ENCODE data around the gene ZNF862. TPM values are rescaled to one million over a fixed set of nuclear protein-coding genes. Genes with fewer than 3 reads are reported as not detected.

The ZNF862 gene
- total RNA-seq, 1 experiment from 2014 or later, result 9.2 TPM

DNA sequence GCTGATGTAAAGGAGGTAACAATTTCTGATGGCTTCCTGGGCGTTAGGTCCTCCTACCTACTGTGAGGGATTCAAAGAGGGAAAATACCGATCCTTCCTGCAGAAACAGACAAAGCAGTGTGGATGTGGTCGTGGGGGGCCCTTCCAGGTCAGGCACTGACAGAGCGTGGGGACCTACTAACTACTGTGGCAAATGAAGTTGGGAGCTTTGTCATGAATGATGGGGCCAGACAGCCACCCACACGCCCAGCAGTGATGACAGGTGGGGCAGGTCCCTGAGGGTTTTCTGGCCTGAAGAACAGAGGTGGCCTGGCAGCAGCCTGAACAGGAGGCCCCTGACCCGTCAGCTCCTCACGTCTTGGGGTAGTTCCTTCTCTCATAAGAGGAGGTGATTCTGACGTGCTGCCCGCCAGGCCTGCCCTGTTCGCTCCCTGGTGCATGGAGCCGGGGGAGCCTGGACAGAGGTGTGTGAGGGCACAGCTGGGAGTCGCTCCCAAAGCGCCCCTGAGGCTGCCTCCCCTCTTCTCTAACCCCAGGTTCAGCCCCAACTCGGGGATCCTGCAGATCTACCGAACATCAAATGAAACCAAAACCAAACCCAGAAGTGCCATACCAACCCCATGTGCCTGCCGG is 39.8 kb downstream of the ZNF862 start:
- no peak overlapping the region for H3K4me3 ChIP-seq (ENCODE audit: low read length)
- peaks cover 15% of the 10 kb centered on the region for H3K4me1 ChIP-seq (ENCODE audit: low read length)
- no peak overlapping the region for H2AFZ ChIP-seq (ENCODE audit: low read length)
- DNase-seq, result no peak
- H3K79me2 ChIP-seq (ENCODE audit: low read length), result no peaks in the 10 kb centered on the region
- no peaks in the 10 kb centered on the region for H3K36me3 ChIP-seq (ENCODE audit: insufficient read depth, low read length)
- no peaks in the 10 kb centered on the region for H3K9me2 ChIP-seq (replicated peaks; ENCODE audit: insufficient read depth, low read length)
- no peaks in the 10 kb centered on the region for H3K9me3 ChIP-seq (ENCODE audit: low read length)
- H3K27ac ChIP-seq (ENCODE audit: low read length), result no peak overlapping the region
- H4K20me1 ChIP-seq (ENCODE audit: insufficient read depth, low read depth, low read length), result no peaks in the 10 kb centered on the region
- H3K4me2 ChIP-seq (ENCODE audit: low read depth, low read length, poor library complexity, severe bottlenecking), result no peak overlapping the region
- H3K27me3 ChIP-seq (ENCODE audit: low read length), result no peaks in the 10 kb centered on the region
- no peak overlapping the region for H3K9ac ChIP-seq (ENCODE audit: low read length)

DNA sequence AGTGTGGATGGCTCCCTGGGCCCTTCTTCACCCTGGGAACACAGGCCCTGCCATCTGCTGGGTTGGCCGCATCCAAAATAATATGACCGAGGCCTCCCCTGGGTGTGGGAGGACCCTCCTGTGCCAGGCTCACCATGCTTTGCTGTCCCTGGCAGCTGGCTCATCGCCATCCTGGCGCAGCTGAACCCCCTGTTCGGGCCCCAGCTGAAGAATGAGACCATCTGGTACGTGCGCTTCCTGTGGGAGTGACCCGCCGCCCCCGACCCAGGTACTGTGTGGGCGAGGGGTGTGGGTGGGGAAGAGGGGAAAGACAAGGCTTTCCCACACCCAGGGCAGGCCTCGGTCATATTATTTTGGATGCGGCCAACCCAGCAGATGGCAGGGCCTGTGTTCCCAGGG is 40.3 kb downstream of the ZNF862 start:
- H3K4me3 ChIP-seq (ENCODE audit: low read length), result no peak overlapping the region
- H3K9me2 ChIP-seq (replicated peaks; ENCODE audit: insufficient read depth, low read length), result no peaks in the 10 kb centered on the region
- H3K4me2 ChIP-seq (ENCODE audit: low read depth, low read length, poor library complexity, severe bottlenecking), result no peak overlapping the region
- no peaks in the 10 kb centered on the region for H3K36me3 ChIP-seq (ENCODE audit: insufficient read depth, low read length)
- no peak overlapping the region for H2AFZ ChIP-seq (ENCODE audit: low read length)
- no peak for DNase-seq
- H3K4me1 ChIP-seq (ENCODE audit: low read length), result peaks cover 10% of the 10 kb centered on the region
- no peaks in the 10 kb centered on the region for H3K27me3 ChIP-seq (ENCODE audit: low read length)
- H4K20me1 ChIP-seq (ENCODE audit: insufficient read depth, low read depth, low read length), result no peaks in the 10 kb centered on the region
- H3K27ac ChIP-seq (ENCODE audit: low read length), result no peak overlapping the region
- H3K9me3 ChIP-seq (ENCODE audit: low read length), result no peaks in the 10 kb centered on the region
- H3K79me2 ChIP-seq (ENCODE audit: low read length), result no peaks in the 10 kb centered on the region
- H3K9ac ChIP-seq (ENCODE audit: low read length), result no peak overlapping the region

DNA sequence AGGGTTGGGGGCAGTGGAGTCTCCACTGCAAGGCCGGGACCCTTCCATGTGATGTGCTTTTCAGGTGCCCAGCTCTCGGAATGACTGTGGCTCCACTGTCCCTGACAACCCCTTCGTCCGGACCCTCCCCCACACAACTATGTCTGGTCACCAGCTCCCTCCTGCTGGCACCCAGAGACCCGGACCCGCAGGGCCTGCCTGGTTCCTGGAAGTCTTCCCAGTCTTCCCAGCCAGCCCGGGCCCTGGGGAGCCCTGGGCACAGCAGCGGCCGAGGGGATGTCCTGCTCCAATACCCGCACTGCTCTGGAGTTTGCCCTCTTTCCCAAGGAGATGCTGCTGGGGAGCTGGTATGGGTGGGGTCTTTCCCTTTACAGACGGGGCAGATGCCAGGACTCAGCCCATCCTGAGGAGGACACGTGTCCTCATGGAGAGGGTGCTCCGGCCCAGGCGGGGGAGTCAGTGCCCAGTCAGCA is 41.1 kb downstream of the ZNF862 start:
- Histone ChIP-seq H3K4me3 (ENCODE audit: low read length) (no peak overlapping the region), H4K20me1 (ENCODE audit: insufficient read depth, low read depth, low read length) (no peaks in the 10 kb centered on the region), H3K27ac (ENCODE audit: low read length) (no peak overlapping the region), H3K36me3 (ENCODE audit: insufficient read depth, low read length) (no peaks in the 10 kb centered on the region), H3K4me1 (ENCODE audit: low read length) (peaks cover 7% of the 10 kb centered on the region), H3K9me3 (ENCODE audit: low read length) (no peaks in the 10 kb centered on the region), H3K9me2 (replicated peaks; ENCODE audit: insufficient read depth, low read length) (no peaks in the 10 kb centered on the region), H2AFZ (ENCODE audit: low read length) (no peak overlapping the region), H3K27me3 (ENCODE audit: low read length) (no peaks in the 10 kb centered on the region), H3K79me2 (ENCODE audit: low read length) (no peaks in the 10 kb centered on the region), H3K4me2 (ENCODE audit: low read depth, low read length, poor library complexity, severe bottlenecking) (no peak overlapping the region), H3K9ac (ENCODE audit: low read length) (no peak overlapping the region)
- DNase-seq, result no peak

DNA sequence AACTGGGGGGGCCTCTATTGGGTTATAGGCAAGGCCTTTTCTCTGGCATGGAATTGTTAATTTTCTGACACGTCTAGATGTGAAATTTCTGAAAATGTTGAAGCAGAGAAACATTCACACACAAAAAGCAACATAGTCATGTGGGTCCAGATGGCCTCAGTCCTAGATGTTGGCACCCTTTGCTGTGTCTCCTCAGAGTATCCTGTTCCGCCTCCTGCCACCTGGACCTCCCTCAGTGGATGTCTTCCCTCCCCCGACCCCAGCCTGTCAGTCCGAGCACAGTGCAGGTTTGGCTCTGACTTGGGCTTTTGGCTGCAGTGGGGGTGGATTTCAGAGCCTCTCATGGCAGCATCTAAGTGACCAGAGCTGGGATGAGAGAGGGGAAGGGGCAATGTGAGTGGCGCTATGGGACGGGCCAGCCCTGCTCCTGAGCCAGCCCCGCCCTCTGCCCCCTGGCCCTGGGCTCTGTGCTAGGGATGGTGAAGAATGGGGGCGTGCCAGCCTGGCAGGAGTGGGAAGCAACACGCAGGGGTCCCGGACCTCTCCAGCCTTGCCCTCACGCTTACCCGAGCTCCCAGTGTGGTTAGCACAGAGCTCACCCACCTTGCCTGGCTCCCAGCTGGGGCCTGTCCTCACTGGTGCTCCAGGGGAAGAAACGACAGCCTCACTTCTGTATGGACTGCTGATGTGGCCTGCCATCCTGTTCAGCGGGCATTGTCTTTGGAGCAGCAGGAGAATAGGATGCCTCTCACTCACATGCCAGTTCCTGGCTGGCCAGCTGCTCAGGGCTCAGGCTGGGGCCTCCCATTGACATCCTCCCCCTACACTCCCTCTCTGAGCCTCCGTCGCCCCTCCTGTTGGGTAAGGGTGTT is 41.8 kb downstream of the ZNF862 start:
- no peaks in the 10 kb centered on the region; the same call in 1 of the 2 replicates for H3K4me1 ChIP-seq (ENCODE audit: low read length)
- no peak overlapping the region for H2AFZ ChIP-seq (ENCODE audit: low read length)
- H3K9ac ChIP-seq (ENCODE audit: low read length), result no peak overlapping the region
- no peaks in the 10 kb centered on the region for H3K79me2 ChIP-seq (ENCODE audit: low read length)
- no peak overlapping the region for H3K4me2 ChIP-seq (ENCODE audit: low read depth, low read length, poor library complexity, severe bottlenecking)
- no peaks in the 10 kb centered on the region for H3K36me3 ChIP-seq (ENCODE audit: insufficient read depth, low read length)
- no peaks in the 10 kb centered on the region for H4K20me1 ChIP-seq (ENCODE audit: insufficient read depth, low read depth, low read length)
- no peak overlapping the region for H3K4me3 ChIP-seq (ENCODE audit: low read length)
- H3K27me3 ChIP-seq (ENCODE audit: low read length), result no peaks in the 10 kb centered on the region
- no peaks in the 10 kb centered on the region for H3K9me3 ChIP-seq (ENCODE audit: low read length)
- no peak overlapping the region for H3K27ac ChIP-seq (ENCODE audit: low read length)
- no peaks in the 10 kb centered on the region for H3K9me2 ChIP-seq (replicated peaks; ENCODE audit: insufficient read depth, low read length)
- DNase-seq, result no peak

DNA sequence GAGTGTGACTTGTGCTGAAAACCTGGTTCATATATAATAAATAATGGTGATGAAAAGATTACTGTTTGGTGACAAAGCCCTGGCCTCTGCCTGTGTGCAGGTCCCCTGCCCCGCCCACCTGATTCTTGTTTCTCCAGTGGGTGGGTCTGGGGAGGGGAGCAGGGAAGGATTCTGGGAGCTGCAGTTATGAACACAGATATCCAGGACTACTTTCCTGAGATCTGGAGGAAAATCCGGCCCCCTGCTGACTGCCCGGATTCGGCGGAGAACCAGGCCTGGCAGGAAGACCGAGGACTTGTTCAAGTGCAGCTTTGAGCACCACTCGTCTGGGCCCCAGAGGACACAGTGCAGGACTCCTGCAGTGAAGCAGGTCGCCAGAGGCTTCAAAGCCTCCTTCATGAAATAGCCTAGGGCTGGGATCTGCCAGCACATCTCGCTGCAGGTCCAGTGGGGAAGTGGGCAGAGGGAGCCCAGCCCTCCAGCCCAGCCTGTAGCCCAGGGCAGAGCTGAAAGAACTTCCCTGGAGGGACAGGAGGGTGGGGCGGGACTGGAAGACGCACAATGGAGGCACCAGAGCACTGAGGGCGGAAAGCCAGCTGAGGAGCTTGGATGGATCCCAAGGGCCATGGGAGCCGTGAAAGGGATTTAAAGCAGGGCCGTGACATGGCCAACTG is 42.6 kb downstream of the ZNF862 start:
- Histone ChIP-seq H3K27me3 (ENCODE audit: low read length) (no peaks in the 10 kb centered on the region), H3K27ac (ENCODE audit: low read length) (no peak overlapping the region), H4K20me1 (ENCODE audit: insufficient read depth, low read depth, low read length) (no peaks in the 10 kb centered on the region), H3K9ac (ENCODE audit: low read length) (no peak overlapping the region), H3K4me3 (ENCODE audit: low read length) (no peak overlapping the region), H2AFZ (ENCODE audit: low read length) (no peak overlapping the region), H3K9me2 (replicated peaks; ENCODE audit: insufficient read depth, low read length) (no peaks in the 10 kb centered on the region), H3K36me3 (ENCODE audit: insufficient read depth, low read length) (no peaks in the 10 kb centered on the region), H3K79me2 (ENCODE audit: low read length) (no peaks in the 10 kb centered on the region), H3K9me3 (ENCODE audit: low read length) (no peaks in the 10 kb centered on the region), H3K4me1 (ENCODE audit: low read length) (no peaks in the 10 kb centered on the region), H3K4me2 (ENCODE audit: low read depth, low read length, poor library complexity, severe bottlenecking) (no peak overlapping the region)
- DNase-seq, result no peak

DNA sequence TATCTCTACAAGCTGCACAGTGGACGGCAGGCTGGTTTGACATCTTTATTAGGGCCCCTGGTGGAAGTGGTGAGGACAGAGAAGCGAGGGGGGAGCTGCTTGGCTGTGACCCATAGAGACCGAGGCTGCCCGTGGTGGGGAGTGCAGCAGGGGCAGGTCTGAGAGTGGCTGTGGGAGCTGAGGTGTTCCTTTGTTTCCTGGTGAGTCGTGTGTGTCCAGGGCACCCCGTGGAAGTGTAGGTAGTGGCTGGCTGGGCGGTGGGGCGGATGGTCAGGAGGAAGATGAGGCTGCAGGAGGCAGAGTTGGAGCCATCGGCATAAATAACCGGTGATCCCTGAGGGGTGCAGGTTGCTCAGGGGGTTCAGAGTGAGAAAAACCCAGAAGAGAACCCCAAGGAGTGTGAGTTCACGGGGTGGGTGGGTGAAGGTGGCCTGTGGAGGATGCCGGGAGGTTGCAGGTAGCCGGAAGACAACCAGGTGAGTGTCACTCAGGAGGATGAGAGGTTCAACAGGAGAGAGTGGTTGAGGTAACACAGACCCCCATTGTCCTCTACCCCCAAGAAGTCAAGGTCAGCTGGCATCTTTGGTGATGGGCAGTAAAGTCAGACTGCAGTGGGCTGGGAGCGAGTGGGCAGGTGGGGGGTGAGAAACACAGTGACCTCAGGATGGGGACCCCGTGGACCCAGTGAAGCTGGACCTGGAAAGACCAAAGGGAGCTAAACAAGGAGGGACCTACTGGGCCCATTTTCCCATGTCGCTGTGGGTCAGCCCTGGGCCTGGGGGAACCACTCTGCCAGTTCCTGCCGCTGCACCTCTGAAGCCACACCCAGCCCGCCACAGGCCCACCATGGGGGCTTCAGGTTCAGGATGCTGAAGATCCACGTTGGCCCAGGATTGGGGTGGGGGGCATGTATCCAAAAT is 43.4 kb downstream of the ZNF862 start:
- Histone ChIP-seq H3K27me3 (ENCODE audit: low read length) (no peaks in the 10 kb centered on the region), H3K4me3 (ENCODE audit: low read length) (no peak overlapping the region)
- no peak for DNase-seq

DNA sequence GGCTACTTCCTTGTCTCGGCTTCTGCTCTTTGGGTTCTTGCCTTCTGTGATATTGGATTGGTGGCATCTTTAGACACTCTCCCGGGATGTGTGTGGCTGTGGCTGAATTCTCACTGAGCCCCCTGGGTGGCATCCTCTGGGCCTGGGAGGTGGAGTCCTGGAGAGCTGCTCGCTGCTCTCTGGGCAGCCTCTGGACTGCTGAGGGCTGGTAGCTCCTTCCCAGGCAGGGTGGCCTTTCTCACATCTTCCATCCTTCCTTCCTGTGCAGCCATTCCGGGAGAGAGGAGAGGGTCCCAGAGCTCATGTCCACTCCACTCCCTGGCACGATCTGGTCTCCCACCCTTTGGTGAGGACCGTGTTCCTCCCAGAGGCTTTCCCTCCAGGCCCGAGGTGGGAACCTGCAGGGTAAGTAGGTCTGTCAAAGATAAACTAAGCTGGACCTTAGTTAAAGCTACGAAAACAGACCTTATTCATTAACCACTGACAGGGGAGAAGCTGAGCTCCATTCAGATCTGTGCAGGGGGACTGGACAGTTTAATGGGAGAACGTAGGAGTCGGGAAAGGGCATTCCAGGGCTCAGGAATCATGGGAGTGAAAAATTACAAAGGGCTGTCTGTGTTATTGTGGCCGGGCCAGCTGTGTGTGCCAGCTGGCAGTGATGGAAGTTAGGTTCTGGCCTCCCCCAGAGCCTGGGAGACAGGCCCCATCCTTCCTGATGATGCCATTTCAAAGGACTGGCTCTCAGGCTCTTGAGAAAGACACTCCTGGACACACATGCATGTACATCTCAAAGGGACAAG is 44.3 kb downstream of the ZNF862 start:
- H3K4me3 ChIP-seq (ENCODE audit: low read length), result no peak overlapping the region
- no peaks in the 10 kb centered on the region for H3K27me3 ChIP-seq (ENCODE audit: low read length)
- H3K36me3 ChIP-seq (ENCODE audit: insufficient read depth, low read length), result no peaks in the 10 kb centered on the region
- H3K4me2 ChIP-seq (ENCODE audit: low read depth, low read length, poor library complexity, severe bottlenecking), result no peak overlapping the region
- H2AFZ ChIP-seq (ENCODE audit: low read length), result no peak overlapping the region
- no peaks in the 10 kb centered on the region for H3K79me2 ChIP-seq (ENCODE audit: low read length)
- no peaks in the 10 kb centered on the region for H3K9me3 ChIP-seq (ENCODE audit: low read length)
- H3K9me2 ChIP-seq (replicated peaks; ENCODE audit: insufficient read depth, low read length), result no peaks in the 10 kb centered on the region
- H3K9ac ChIP-seq (ENCODE audit: low read length), result no peak overlapping the region
- H3K27ac ChIP-seq (ENCODE audit: low read length), result no peak overlapping the region
- no peaks in the 10 kb centered on the region for H3K4me1 ChIP-seq (ENCODE audit: low read length)
- H4K20me1 ChIP-seq (ENCODE audit: insufficient read depth, low read depth, low read length), result no peaks in the 10 kb centered on the region
- no peak for DNase-seq

More for the DNA sequence above, 43.4 kb downstream of the ZNF862 start:
- Histone ChIP-seq H3K79me2 (ENCODE audit: low read length) (no peaks in the 10 kb centered on the region), H4K20me1 (ENCODE audit: insufficient read depth, low read depth, low read length) (no peaks in the 10 kb centered on the region), H3K9me2 (replicated peaks; ENCODE audit: insufficient read depth, low read length) (no peaks in the 10 kb centered on the region), H3K4me2 (ENCODE audit: low read depth, low read length, poor library complexity, severe bottlenecking) (no peak overlapping the region), H2AFZ (ENCODE audit: low read length) (no peak overlapping the region), H3K9me3 (ENCODE audit: low read length) (no peaks in the 10 kb centered on the region), H3K27ac (ENCODE audit: low read length) (no peak overlapping the region), H3K9ac (ENCODE audit: low read length) (no peak overlapping the region), H3K4me1 (ENCODE audit: low read length) (no peaks in the 10 kb centered on the region), H3K36me3 (ENCODE audit: insufficient read depth, low read length) (no peaks in the 10 kb centered on the region)
